GM18868 (cell line): Measurements from ENCODE around the gene MVB12B.

Experiments used
- ATAC-seq: cut with Tn5 transposase; IDR thresholded peaks from one replicate; pipeline ENCODE4 v1.9.1; 2021; ENCODE audit warnings: mild to moderate bottlenecking, moderate library complexity; ENCODE audit not compliant: unreplicated experiment

The MVB12B gene

DNA sequence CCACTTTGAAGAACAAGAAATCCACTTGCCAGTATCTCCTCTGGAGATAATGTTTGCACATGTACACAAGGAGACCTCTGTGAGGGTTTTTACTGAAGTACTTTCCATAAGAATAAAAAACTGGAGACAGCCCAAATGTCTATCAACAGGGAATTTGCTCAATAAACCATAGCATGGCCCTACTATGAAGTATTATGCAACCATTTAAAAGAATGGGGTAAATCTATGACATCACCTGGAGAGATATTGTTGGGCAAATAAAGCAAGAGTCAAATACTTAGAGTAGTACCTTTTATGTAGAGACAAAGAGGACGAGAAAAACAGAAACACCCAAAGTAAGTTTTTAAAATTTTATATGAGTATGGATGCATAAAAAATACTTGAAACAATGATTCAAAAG lies 23.9 kb upstream of the MVB12B start:
- ATAC-seq: no peak

- no peak for ATAC-seq
Measured at GRCh38 chr9:126303488-126303887, 23.1 kb upstream of the MVB12B start.

- no peak for ATAC-seq
Measured at GRCh38 chr9:126304207-126304970, 22.2 kb upstream of the MVB12B start.

DNA sequence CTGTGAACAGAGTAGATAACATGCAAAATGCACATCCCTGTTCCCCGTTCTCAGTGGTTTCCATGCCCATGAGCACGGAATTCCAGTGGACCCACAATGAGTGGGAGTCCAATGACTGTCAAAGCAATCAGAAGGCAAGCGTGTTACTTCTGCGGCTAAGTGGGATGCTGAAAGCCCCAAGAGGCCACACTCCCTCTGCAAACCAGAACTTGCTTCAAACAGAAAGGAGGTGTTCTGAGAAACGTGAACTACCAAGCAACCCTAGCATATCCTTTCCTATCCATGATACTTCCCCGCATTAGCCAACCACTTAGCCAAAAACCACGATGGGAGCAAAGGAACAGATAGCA lies 21.7 kb upstream of the MVB12B start:
- ATAC-seq: no peak

GRCh38 chr9:126306071-126306647 lies 20.5 kb upstream of the MVB12B start:
- no peak for ATAC-seq

DNA sequence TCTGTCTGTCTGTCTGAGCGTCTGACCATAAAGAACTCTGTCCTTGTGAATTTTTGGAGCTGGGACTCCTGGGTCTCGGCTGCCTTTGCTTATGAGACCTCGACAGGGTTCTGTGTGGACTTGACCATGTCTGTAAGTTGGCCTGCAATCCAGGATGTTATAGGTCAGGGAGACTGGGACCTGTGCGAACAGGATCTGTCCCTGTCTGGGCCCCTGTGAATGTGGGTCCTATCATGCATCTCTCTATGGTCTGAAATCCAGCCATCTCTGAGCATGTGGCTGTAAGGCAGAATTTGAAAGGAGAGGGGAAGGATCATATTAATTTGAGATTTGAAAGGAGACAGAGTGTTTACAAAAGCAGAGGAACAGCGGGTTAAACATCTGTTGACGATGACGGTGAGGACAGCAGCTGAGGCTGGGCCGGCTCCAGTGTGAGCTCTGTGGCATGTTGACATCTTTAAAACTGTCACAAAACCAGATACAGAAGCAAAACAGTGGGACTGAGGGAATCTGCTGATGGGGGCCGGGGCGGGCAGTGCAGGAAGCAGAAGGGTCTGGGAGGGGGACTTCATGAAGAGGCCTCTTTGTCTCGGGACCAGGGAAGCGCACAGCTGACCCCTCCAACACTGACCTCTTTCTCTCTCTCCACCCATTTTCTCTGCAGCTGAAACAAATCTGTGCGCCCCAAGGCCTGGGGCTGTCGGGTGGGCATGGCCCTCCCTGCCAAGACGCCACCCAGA lies 19.1 kb upstream of the MVB12B start:
- no peak for ATAC-seq

DNA sequence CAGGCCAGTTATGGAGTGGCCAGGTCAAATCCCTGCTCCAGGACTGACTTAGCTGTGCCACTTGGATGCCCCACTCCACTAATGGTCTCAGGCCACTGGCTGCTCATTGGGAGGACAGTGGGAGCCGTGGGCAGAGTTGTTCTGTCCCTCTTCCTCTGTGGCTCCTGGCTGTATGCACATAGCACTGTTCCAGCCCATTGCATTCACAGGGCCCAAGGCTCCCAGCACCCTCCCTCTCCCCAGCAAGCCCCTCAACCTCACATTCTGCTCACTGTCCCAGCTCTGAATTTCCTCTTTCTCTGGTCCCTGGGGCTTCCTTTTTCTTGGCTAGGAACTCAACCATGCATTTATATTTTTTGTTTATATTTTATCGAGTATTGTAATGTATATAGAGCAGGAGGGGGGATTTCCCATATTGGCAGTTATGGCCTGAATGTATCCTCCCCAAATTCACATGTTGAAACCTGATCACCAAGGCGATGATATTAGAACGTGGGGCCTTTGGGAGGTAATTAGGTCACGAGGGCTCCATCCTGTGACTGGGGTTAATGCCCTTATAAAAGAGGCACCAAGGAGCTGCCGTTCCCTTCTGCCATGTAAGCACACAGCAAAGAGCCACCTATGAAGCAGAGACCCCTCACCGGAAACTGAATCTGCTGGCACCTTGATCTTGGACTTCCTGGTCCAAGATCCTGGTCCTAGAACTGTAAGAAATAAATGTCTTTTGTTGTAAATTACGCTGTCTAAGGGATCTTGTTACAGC lies 17.0 kb upstream of the MVB12B start:
- ATAC-seq: no peak

- ATAC-seq: no peak
Measured at GRCh38 chr9:126312584-126313551, 13.8 kb upstream of the MVB12B start.

DNA sequence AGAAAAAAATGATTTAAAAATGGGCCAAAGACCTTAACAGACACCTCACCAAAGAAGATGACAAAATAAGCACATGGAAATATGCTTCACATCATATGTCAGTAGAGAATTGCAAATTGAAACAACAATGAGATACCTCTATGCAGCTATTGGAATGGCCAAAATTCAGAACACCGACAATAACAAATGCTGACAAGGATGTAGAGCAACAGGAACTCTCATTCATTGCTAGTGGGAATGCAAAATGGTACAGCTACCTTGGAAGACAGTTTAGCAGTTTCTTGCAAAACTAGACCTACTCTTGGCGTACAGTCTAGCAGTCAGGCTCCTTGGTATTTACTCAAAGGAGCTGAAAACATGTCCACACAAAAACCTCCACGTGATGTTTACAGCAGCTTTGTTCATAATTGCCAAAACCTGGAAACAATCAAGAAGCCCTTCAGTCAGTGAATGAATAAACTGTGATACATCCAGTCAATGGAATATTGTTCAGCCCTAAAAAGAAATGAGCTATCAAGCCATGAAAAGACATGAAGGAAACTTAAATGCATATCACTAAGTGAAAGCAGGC lies 10.5 kb upstream of the MVB12B start:
- ATAC-seq: no peak

DNA sequence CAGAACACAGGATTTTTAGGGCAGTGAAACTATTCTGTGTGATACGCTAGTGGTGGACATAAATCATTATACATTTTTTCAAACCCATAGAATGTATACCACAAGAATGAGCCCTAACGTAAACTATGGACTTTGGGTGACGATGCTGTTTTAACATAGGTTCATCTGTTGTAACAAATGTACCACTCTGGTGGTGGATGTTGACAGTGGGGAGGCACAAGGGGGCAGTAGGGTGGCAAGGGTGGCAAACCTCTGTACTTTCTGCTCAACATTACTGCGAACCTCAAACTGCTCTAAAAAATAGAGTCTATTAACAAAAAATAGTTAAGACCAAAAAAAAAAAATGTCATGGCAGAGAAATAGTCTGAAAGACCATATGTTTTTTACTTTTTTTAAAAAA lies 9.1 kb upstream of the MVB12B start:
- ATAC-seq: no peak

- no peak for ATAC-seq
Measured at GRCh38 chr9:126318858-126319257, 7.8 kb upstream of the MVB12B start.

DNA sequence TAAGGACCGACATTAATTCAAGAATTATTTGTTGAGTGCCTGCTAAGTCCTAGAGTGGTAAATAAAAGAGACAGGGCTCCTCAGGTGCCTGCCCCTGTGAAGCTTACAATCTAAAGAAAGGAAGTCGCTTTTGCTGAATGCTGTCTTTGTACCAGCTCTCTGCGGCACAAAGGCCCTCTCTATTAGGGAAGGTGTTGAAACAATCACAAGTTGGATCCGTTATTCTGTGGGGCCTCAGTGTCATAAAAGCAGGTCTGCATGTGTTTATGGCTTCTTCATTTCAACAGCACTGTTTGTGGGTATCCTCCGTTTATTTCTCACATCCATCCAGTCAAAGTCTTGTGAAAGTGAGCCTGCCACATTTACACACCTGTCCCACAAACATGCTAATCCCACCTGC lies 7.0 kb upstream of the MVB12B start:
- ATAC-seq: no peak

DNA sequence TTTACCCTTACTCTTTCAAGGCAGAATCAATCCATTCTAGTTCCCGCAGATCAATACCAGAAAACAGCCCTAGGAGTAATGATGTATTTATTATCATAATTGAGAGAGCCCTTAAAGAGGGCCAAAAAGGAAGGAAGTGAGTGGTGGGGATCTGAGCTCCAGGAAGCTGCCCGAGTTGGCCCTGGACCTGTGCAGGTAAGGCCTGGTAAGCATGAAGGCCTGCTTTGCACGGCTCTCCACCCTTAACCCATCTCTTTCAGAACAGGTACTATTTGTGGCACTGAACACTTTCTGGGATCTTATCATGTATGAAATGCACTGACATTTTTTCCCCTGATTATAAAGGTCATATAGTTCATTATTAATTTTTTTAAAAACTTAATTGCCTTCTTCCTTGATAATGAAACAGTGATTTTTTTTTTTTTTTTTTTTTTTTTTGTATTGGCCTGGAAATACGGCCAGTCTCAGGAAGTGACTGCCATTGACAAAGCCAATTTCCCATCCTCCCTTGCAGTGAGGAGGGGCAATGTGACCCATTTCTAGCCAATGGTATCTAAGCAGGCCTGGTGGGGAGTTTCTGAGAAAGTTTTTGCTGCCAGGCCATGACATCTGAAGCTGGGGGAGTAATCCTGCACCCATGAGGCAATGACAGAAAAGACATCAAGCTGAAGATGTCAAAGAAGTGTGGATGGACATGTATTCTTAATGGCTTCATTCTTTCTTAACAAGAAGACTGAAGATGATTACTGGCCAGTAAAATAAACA lies 6.3 kb upstream of the MVB12B start:
- no peak for ATAC-seq

- no peak for ATAC-seq
Measured at GRCh38 chr9:126321742-126322141, 4.9 kb upstream of the MVB12B start.

GRCh38 chr9:126325821-126326220 lies 808 bp upstream of the MVB12B start:
- ATAC-seq: no peak

DNA sequence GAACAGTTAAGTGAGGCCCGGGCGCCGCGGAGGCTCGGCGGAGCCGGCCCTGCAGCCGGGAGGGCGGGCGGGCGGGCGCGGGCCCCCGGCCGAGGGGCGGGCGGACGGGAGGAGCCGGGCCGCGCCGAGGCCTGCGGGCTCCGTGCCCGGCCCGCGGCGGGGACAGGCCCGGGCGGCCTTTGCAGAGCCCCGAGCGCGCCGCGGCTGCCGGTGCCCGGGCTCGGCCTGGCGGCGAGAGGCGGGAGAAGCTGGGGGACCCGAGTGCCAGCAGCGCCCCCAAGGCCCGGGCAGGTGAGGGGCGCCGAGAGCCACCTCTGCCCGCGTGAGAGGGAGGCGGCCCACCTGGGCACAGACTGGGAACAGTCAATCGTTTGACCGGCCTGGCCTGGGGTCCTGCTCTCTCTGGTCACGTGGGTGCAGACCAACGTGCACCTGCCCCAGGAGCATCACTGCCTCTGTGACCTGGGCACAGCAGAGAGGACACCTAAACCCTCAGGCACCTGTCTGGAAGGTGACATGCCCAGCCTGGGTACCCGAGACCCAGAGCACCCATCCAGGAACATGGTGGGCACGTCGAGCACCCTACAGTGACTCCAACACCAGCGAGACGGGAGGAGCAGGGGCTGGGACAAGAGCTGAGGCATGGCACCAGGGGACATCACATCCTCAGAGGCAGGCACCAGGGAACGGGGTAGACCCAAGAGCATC lies 531 bp downstream of the MVB12B start:
- no peak for ATAC-seq

DNA sequence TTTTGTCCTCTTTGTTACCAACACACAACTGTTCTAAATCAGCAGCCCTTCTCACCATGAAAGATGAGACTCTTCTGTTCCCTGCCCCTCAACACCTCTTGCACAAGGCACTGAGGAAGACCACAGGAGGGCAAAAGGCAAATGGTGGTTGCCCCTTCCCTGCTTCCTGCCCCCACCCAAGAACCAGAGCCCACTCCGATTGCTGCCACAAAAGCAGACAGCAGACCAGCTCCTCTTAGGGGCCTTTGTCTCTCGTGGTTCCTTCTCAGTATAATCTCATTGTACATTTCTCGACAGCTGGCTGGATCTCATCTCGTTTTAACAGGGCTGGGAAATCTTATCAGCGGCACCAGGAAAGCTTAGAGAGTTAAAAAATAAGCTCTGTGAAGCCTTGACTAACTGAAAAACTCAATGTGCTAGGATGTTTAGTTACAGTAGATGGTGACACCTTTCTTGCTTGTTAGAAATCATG lies 1.1 kb downstream of the MVB12B start:
- no peak for ATAC-seq

- ATAC-seq: no peak
Measured at GRCh38 chr9:126328407-126328806, 1.8 kb downstream of the MVB12B start.
